Omental fat pad (tissue), 4 donors: ENCODE measurements around the gene MAST1. TPM values are rescaled to one million over a fixed set of nuclear protein-coding genes. Genes with fewer than 3 reads are reported as not detected.
A peak's percentile ranks its signal among the peaks of the same experiment; 100 is the strongest.
"Not testable (repeated sequence)": the region's sequence is repeated elsewhere in the genome, so short reads cannot be mapped to it uniquely, and the experiment has no call there.

Experiments used
- ATAC-seq: fragments of 150-250 bp; one replicate; pipeline ENCODE4 v1.9.1; 2016; ENCODE audit warnings: mild to moderate bottlenecking, moderate library complexity; ENCODE audit not compliant: low FRiP score
- DNase-seq: peaks from one replicate; pipeline ENCODE4 v3.0.0-alpha.2; 2019; ENCODE audit warnings: low spot score
- total RNA-seq, 4 donors: library from RNA; depleted of rRNA; stranded (reverse); fragments of >200 nt; gene quantifications; one replicate each; pipeline ENCODE4 v1.1.0, GENCODE V29; 2016
- TF ChIP-seq, protein P1 (sequence below), 3 donors: fragments of 450-650 bp; IDR thresholded peaks; one replicate each; pipeline ENCODE4 v1.5.1; 2016 to 2017; ENCODE audit warnings: antibody characterized with exemption in 3 of 3, mild to moderate bottlenecking in 3 of 3, moderate library complexity in 2 of 3

MAST1 gene
- total RNA-seq, 4 donors from 2014 or later: not detected

DNA sequence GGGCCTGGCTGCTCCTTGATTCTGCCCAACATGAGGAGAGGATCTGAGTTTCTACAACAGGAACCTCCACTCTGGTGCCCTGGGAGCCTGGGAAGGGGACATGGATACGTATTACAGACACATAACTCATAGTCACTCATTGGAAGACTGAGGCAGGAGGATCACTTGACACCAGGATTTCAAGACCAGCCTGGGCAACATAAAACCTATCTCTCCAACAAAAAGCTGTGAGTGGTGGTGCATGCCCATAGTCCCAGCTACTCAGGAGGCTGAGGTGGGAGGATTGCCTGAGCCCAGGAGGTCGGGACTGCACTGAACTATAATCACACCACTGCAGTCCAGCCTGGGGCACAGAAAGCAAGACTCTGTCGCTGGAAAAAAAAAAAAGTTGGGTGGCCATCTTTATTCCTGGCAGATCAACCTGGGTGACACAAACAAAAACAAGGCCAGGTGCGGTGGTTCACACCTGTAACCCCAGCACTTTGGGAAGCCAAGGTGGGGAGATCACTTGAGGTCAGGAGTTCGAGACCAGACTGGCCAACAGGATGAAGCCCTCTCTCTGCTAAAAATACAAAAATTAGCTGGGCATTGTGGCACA lies 49.8 kb downstream of the MAST1 start:
- DNase-seq (no peak), ATAC-seq (no peak)
- TF ChIP-seq, protein P1, sequence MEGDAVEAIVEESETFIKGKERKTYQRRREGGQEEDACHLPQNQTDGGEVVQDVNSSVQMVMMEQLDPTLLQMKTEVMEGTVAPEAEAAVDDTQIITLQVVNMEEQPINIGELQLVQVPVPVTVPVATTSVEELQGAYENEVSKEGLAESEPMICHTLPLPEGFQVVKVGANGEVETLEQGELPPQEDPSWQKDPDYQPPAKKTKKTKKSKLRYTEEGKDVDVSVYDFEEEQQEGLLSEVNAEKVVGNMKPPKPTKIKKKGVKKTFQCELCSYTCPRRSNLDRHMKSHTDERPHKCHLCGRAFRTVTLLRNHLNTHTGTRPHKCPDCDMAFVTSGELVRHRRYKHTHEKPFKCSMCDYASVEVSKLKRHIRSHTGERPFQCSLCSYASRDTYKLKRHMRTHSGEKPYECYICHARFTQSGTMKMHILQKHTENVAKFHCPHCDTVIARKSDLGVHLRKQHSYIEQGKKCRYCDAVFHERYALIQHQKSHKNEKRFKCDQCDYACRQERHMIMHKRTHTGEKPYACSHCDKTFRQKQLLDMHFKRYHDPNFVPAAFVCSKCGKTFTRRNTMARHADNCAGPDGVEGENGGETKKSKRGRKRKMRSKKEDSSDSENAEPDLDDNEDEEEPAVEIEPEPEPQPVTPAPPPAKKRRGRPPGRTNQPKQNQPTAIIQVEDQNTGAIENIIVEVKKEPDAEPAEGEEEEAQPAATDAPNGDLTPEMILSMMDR (IDR thresholded peaks at IDR 0.05): no peak

DNA sequence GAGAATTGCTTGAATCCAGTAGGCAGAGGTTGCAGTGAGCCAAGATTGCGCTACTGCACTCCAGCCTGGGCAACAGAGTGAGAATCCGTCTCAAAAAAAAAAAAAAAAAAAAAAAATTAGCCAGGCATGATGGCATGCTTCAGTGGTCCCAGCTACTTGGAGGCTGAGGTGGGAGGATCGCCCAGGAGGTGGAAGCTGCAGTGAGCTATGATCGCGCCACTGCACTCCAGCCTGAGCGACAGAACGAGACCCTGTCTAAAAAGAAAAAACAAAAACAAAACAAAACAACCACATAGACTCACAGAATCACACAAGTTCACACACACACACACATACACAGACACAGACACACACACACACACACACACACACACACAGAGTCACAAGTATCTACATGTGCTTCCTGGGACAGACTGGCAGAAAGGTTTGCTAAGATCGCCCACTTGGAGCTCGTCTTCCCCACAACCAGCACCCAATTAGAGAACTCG lies 52.0 kb downstream of the MAST1 start:
- DNase-seq, ATAC-seq: not testable (repeated sequence)

DNA sequence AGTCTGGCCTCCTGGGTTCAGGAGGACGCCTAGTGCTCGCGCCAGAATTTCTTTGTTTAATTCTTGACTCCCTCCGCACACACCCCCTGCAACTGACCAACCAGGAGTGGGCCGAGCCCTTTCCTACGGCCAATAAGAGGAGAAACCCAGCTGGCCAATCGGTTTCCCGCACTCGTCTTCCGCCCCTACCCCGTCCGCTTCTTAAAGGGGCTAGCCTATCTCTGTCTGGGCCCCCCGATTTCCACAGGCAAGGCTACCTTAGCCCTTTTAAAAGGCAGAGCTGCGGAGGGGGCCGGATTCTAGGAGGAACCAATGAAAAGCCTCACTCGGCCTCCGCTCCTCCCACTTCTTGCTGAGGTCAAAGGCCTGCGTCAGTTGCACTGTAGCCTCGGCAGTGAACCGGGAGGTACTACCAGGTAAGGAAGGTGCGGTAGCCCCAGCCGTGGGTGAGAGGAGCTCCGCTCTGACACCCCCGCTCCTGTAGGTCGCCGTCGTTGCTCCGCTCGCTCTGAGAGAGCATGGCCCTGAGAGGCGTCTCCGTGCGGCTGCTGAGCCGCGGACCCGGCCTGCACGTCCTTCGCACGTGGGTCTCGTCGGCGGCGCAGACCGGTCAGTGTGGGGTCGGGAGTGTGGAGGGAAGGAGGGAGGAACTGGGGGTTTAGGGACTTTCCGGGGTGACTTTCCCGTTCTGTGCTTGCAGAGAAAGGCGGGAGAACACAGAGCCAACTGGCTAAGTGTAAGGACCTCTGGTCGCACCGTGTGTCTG lies 52.7 kb downstream of the MAST1 start, which contains the start of gene GCDH:
GCDH (plus strand) TSS at position 374 of the 766 bp plus-strand sequence; CDS start at position 519, 145 bp downstream.
- peak; percentile 90 for DNase-seq
- TF ChIP-seq, protein P1 (IDR thresholded peaks at IDR 0.05): no peak
- ATAC-seq: peak; percentile 98

DNA sequence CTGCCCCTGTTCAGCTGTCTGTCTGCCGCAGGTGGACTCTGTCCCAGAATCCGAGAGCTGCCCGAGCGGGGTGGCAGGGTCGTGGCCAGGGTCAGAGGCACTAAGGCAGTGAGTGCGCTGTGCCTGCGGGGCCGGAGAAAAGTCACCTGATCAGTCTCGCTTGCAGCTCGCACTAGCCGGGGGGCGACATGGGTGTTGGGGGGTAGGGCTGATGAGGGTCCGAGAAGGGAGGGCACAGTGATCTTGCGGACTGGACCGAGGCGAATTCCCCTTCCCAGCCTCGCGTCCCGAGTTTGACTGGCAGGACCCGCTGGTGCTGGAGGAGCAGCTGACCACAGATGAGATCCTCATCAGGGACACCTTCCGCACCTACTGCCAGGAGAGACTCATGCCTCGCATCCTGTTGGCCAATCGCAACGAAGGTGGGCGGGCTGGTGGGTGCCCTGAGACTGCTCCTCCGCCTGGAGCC lies 53.3 kb downstream of the MAST1 start:
- DNase-seq (no peak), ATAC-seq (no peak)
- TF ChIP-seq, protein P1 (IDR thresholded peaks at IDR 0.05): no peak

DNA sequence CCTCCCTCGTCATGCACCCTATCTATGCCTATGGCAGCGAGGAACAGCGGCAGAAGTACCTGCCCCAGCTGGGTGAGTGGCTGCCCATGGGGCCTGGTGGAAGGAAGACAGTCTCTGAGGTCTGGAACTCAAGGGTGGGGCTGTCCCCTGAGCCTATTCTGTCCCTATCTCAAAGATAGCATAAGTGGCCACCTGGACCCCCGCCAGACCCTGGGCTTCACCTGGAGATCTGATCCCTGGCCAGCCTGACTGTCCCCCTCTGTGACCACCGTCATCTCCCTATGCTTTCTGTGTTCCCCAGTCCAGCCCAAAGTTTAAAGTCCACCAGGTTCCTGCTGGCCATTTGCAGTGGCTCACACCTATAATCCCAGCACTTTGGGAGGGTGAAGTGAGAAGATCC lies 55.3 kb downstream of the MAST1 start:
- TF ChIP-seq, protein P1 (IDR thresholded peaks at IDR 0.05): no peak
- DNase-seq (no peak), ATAC-seq (no peak)

DNA sequence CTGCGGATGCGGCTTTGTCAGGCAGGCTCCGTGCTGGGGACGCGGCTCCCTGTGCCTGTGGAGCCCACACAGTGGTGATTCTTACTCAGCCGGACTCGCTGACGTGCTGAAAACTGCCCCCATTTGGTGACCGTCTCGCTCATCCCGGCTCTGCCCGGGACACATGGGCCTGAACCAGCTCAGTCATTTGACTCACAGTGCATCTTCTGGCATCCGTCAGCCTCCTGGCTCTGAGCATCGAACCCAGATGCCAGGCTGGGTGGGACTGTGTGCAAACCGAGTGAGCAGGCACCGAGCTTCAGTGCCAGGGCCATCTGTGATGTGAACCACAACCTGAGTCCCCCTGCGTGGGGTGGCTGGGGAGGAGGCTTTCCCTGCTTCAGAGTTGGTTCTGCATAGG lies 58.1 kb downstream of the MAST1 start:
- no peak for ATAC-seq
- no peak for DNase-seq
- TF ChIP-seq, protein P1 (IDR thresholded peaks at IDR 0.05): no peak

DNA sequence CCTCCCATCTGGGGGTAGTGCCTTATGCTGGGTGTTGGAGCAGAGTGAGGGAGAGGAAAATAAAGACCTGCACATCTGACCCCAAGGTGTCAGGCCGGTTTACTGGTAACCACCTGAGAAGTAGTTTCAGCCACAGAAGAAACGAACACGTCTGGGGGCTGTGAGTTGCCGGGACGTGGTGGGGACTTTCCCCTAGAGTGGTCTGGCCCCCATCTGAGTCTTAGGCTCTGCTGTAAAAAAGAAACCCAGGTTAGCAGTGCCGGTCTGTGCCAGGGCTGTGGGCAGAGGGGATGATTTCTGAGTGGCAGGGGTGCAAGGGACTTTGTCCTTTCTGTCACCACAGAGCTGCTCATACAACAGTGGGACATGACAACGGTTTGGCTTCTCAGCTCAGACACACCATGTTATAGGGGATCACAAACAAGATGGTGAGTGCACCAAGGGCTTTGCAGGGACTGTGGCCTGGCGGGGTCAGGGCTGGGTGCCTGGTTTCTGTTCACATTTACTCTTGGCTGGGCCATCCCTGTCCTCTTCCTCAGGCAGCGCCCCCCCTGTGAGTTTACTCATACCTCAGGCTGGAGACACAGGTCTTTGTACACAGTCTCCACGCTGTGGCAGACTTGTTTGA lies 61.7 kb downstream of the MAST1 start:
- DNase-seq (no peak), ATAC-seq (no peak)
- TF ChIP-seq, protein P1 (IDR thresholded peaks at IDR 0.05): no peak
